HepG2 (cell line): Measurements from ENCODE around the gene DDX60. TPM values are rescaled to one million over a fixed set of nuclear protein-coding genes. Genes with fewer than 3 reads are reported as not detected.

ENCODE experiments used
- ATAC-seq: fragments of 200-7000 bp; cut with Tn5 transposase; 3 replicates; pipeline ENCODE4 v1.9.1; 2020; ENCODE audit warnings: mild to moderate bottlenecking, moderate library complexity
- BruUV-seq: library from RNA; stranded (reverse); fragments of 400-500 nt; replicated peaks from 2 replicates; lab custom pipeline; 2021; lab: Mats Ljungman, UMichigan
- CTCF ChIA-PET: fragments of 300-600 bp; formaldehyde crosslinking; extraction: SDS; loops from one replicate; lab custom pipeline; 2021; ENCODE audit warnings: low total read pairs, inconsistent platforms, low intra/inter-chr PET ratio; lab: Yijun Ruan, JAX
- POLR2A ChIA-PET: fragments of 350-600 bp; sonication (Branson Sonifier 250); formaldehyde crosslinking; loops from one replicate; lab custom pipeline; 2020; ENCODE audit warnings: antibody characterized with exemption, inconsistent platforms; lab: Yijun Ruan, JAX
- DNase-seq: peaks from one replicate; pipeline ENCODE4 v3.0.0-alpha.2; 2015; ENCODE audit warnings: low spot score
- FAIRE-seq: peaks from 3 replicates; lab custom pipeline; 2011; peaks lifted over from hg19 to GRCh38; lab: Jason Lieb, UNC
- H2AFZ ChIP-seq: one replicate; pipeline ENCODE4 v1.6.1; 2011; ENCODE audit warnings: low read length, inconsistent platforms
- H3K27ac ChIP-seq: fragments of 300-600 bp; 3 replicates; pipeline ENCODE4 v1.8.0; 2011; ENCODE audit warnings: mixed run types, mild to moderate bottlenecking, mixed read lengths, low read length, inconsistent platforms; ENCODE audit not compliant: insufficient read depth; ENCODE audit errors: extremely low read length
- H3K27me3 ChIP-seq, 2 experiments: fragments of 200-600 bp in 1 of 2; 2 replicates in 1 of 2; 3 replicates in 1 of 2; pipeline versions ENCODE4 v1.6.0 to v1.8.0; 2011; ENCODE audit warnings: low read length in 2 of 2, mild to moderate bottlenecking in 2 of 2, moderate library complexity in 2 of 2, inconsistent platforms in 1 of 2; ENCODE audit not compliant: insufficient read depth in 2 of 2, control insufficient read depth in 1 of 2
- H3K36me3 ChIP-seq, 2 experiments: fragments of 200-600 bp in 1 of 2; replicated peaks in 1 of 2; 2 replicates in 1 of 2; 3 replicates in 1 of 2; pipeline versions ENCODE4 v1.5.1 to v1.8.0; 2011; ENCODE audit warnings: low read length in 2 of 2, inconsistent platforms in 1 of 2; ENCODE audit not compliant: insufficient read depth in 2 of 2, control insufficient read depth in 1 of 2
- H3K4me1 ChIP-seq: 2 replicates; pipeline ENCODE4 v1.5.1; 2012; ENCODE audit warnings: low read length, inconsistent platforms; ENCODE audit not compliant: insufficient read depth
- H3K4me2 ChIP-seq: 2 replicates; pipeline ENCODE4 v1.6.0; 2011; ENCODE audit warnings: low read depth, low read length, inconsistent platforms
- H3K4me3 ChIP-seq, 3 experiments: fragments of 200-600 bp in 1 of 3; sonication (generic), shearing (Covaris generic) in 1 of 3; replicated peaks in 1 of 3; 2 replicates each; pipeline ENCODE4 v1.5.1; 2011 to 2016; ENCODE audit warnings: low read length in 3 of 3, inconsistent platforms in 2 of 3, low read depth in 2 of 3, mild to moderate bottlenecking in 2 of 3, control low read depth in 1 of 3, mixed read lengths in 1 of 3; ENCODE audit not compliant: insufficient read depth in 1 of 3
- H3K79me2 ChIP-seq: one replicate; pipeline ENCODE4 v1.6.1; 2011; ENCODE audit warnings: low read length, inconsistent platforms; ENCODE audit not compliant: insufficient read depth
- H3K9ac ChIP-seq: 2 replicates; pipeline ENCODE4 v1.6.0; 2011; ENCODE audit warnings: mild to moderate bottlenecking, low read depth, low read length, inconsistent platforms; ENCODE audit not compliant: insufficient read depth
- H3K9me3 ChIP-seq: 2 replicates; pipeline ENCODE4 v1.5.1; 2012; ENCODE audit warnings: mild to moderate bottlenecking, low read length
- H4K20me1 ChIP-seq: 2 replicates; pipeline ENCODE4 v1.6.0; 2011; ENCODE audit warnings: inconsistent platforms, mild to moderate bottlenecking, low read length, moderate library complexity; ENCODE audit not compliant: insufficient read depth
- CENPX ChIP-seq: sonication (generic); formaldehyde crosslinking; IDR thresholded peaks from 2 replicates; pipeline ENCODE4 v1.9.0; 2021; ENCODE audit warnings: mild to moderate bottlenecking, missing genetic modification reagents, moderate library complexity
- KMT2B ChIP-seq: IDR thresholded peaks from 2 replicates; pipeline ENCODE4 v1.6.1; 2016; ENCODE audit warnings: missing genetic modification reagents, missing compliant biosample characterization
- RBM39 ChIP-seq: fragments of 200-400 bp; formaldehyde crosslinking; IDR thresholded peaks from one replicate; pipeline ENCODE4 v1.6.1; 2018; ENCODE audit warnings: antibody characterized with exemption, mild to moderate bottlenecking, low read depth, low read length; ENCODE audit not compliant: poor library complexity, severe bottlenecking
- ZNF710 ChIP-seq: sonication (generic); formaldehyde crosslinking; IDR thresholded peaks from 2 replicates; pipeline ENCODE4 v1.5.0; 2020; ENCODE audit warnings: mild to moderate bottlenecking, missing genetic modification reagents, borderline replicate concordance
- WGBS: methylation state at CpG from one replicate; pipeline ENCODE4 v1.1.6; 2017; ENCODE audit warnings: low lambda C conversion rate; 5-methylcytosine and 5-hydroxymethylcytosine counted together
- in situ Hi-C: cut with HindIII; loops from 2 replicates; pipeline ENCODE4 v1.10.0; 2017; ENCODE audit warnings: low pct_unique_long_range_greater_than_20kb; ENCODE audit not compliant: extremely low pct_ligation_motif_present
- intact Hi-C: fragments of 100-400 bp; cut with micrococcal nuclease; formaldehyde crosslinking; loops from one replicate; pipeline ENCODE4 v1.10.0; 2022; ENCODE audit not compliant: unreplicated experiment
- polyA plus RNA-seq, 8 experiments: library from polyadenylated mRNA; depleted of rRNA in 3 of 8; stranded (reverse) in 7 of 8; unstranded in 1 of 8; fragments of >200 nt; fragmentation: Illumina TruSeq in 4 of 8; extraction: Trizol in 4 of 8; gene quantifications; 2 replicates each; pipeline versions ENCODE4 v1.2.1 to v1.2.3, GENCODE V29; 2011 to 2016; ENCODE audit warnings: low read depth in 4 of 8, missing spikeins in 1 of 8, mixed read lengths in 1 of 8; ENCODE audit not compliant: insufficient read depth in 1 of 8
- total RNA-seq, 5 experiments: library from RNA; depleted of rRNA; stranded (reverse); fragments of >200 nt; fragmentation: Illumina TruSeq; extraction: Trizol; gene quantifications; 2 replicates each; pipeline ENCODE4 v1.2.3, GENCODE V29; 2016; ENCODE audit warnings: low read depth in 1 of 5

Gene DDX60
- total and polyA plus RNA-seq, 2 of the 13 experiments (the other 11 are each of a cell fraction or from before 2014, with no cell fraction given) = 0.35 TPM; not detected in 1

GRCh38 chr4:168336837-168337549, 18.4 kb upstream of the DDX60 start:
- no peaks in the 10 kb centered on the region for H3K79me2 ChIP-seq
- ChIA-PET POLR2A (no interaction called here), CTCF (no interaction called here)
- H3K9ac ChIP-seq = no peak overlapping the region
- TF ChIP-seq CENPX (CRISPR knock-in tag) = no peak
- DNase-seq (no peak), ATAC-seq (no peak), FAIRE-seq (no peak)
- no peaks in the 10 kb centered on the region for H3K9me3 ChIP-seq
- no peaks in the 10 kb centered on the region for H4K20me1 ChIP-seq
- no peaks in the 10 kb centered on the region for H3K36me3 ChIP-seq
- intact Hi-C loops = no loop called here
- BruUV-seq = no TSS peak
- in situ Hi-C loops = no loop called here
- H3K4me3 ChIP-seq = no peak overlapping the region
- 0% methylated on average over 3 of the region's 3 CpGs for WGBS
- no peak overlapping the region for H2AFZ ChIP-seq
- no peak overlapping the region for H3K27ac ChIP-seq
- H3K4me1 ChIP-seq = no peaks in the 10 kb centered on the region
- H3K27me3 ChIP-seq = no peaks in the 10 kb centered on the region
- H3K4me2 ChIP-seq = no peak overlapping the region

GRCh38 chr4:168335621-168336020, 17.1 kb upstream of the DDX60 start:
- CTCF ChIA-PET = no interaction called here
- Histone ChIP-seq H4K20me1 (no peaks in the 10 kb centered on the region), H3K36me3 (no peaks in the 10 kb centered on the region), H2AFZ (no peak overlapping the region), H3K27ac (no peak overlapping the region), H3K9me3 (no peaks in the 10 kb centered on the region), H3K79me2 (no peaks in the 10 kb centered on the region), H3K4me1 (no peaks in the 10 kb centered on the region), H3K4me2 (no peak overlapping the region), H3K27me3 (no peaks in the 10 kb centered on the region), H3K4me3 (no peak overlapping the region)
- no peak for FAIRE-seq
- POLR2A ChIA-PET = no interaction called here
- in situ Hi-C loops = no loop called here
- no TSS peak for BruUV-seq
- TF ChIP-seq RBM39 = no peak
- TF ChIP-seq KMT2B (CRISPR knock-in tag) = no peak
- TF ChIP-seq ZNF710 (CRISPR knock-in tag) = no peak
- TF ChIP-seq, all 625 proteins: peak for 0
- H3K9ac ChIP-seq = no peak overlapping the region
- intact Hi-C loops = no loop called here
- ATAC-seq = no peak
- no peak for DNase-seq
